ENCODE results near the gene HSPB1.

- TF ChIP-seq CTCF (IDR thresholded peaks at IDR 0.05) (no peak), POLR2A (IDR thresholded peaks at IDR 0.05) (no peak)
These were observed 34.1 kb upstream of the HSPB1 start for GRCh38 chr7:76268376-76268775.
